ENCODE measurements around the gene KDM2A.
A peak's percentile ranks its signal among the peaks of the same experiment; 100 is the strongest.

KDM2A gene

GRCh38 chr11:67302571-67303131 lies 183.6 kb downstream of the KDM2A start:
- peak; percentile 21 for DNase-seq (ENCODE audit: low read depth)

GRCh38 chr11:67303132-67303834 lies 184.2 kb downstream of the KDM2A start, which contains the start of gene SSH3:
TSS of gene SSH3 (plus strand) at chr11:67303530. CDS start at chr11:67303626, 96 bp downstream.
- DNase-seq (ENCODE audit: low read depth) = peak; percentile 72

GRCh38 chr11:67303835-67304411 lies 184.9 kb downstream of the KDM2A start:
- DNase-seq (ENCODE audit: low read depth) = peak; percentile 29

- no peak for DNase-seq (ENCODE audit: low read depth)
Observed at GRCh38 chr11:67304511-67305113, 185.5 kb downstream of the KDM2A start.

- no peak for DNase-seq (ENCODE audit: low read depth)
Observed at GRCh38 chr11:67306769-67307544, 187.9 kb downstream of the KDM2A start.

GRCh38 chr11:67307545-67308001 lies 188.5 kb downstream of the KDM2A start:
- no peak for DNase-seq (ENCODE audit: low read depth)
